Testis (tissue), 3 donors: ENCODE measurements around the gene CD4. TPM values are rescaled to one million over a fixed set of nuclear protein-coding genes. Genes with fewer than 3 reads are reported as not detected.
A peak's percentile ranks its signal among the peaks of the same experiment; 100 is the strongest.

Experiments used
- DNase-seq: peaks from one replicate; pipeline ENCODE4 v3.0.0-alpha.2; 2019
- H3K27ac ChIP-seq, 2 donors: fragments of 200-600 bp; sonication (generic); one replicate each; pipeline ENCODE4 v1.5.1; 2019
- H3K27me3 ChIP-seq: fragments of 200-600 bp; sonication (generic); one replicate; pipeline ENCODE4 v1.5.1; 2019
- H3K36me3 ChIP-seq: fragments of 200-600 bp; sonication (generic); one replicate; pipeline ENCODE4 v1.5.1; 2017; ENCODE audit warnings: low read depth; ENCODE audit errors: missing control alignments
- H3K4me1 ChIP-seq: fragments of 200-600 bp; sonication (generic); one replicate; pipeline ENCODE4 v1.5.1; 2019
- H3K4me3 ChIP-seq, 2 donors: fragments of 200-600 bp; sonication (generic); one replicate each; pipeline ENCODE4 v1.5.1; 2017 to 2019
- H3K9me3 ChIP-seq: fragments of 200-600 bp; sonication (generic); one replicate; pipeline ENCODE4 v1.5.1; 2017
- POLR2A ChIP-seq: fragments of 450-650 bp; IDR thresholded peaks from one replicate; pipeline ENCODE4 v1.6.1; 2017; ENCODE audit warnings: antibody characterized with exemption, mild to moderate bottlenecking, moderate library complexity
- WGBS, 2 donors: methylation state at CpG; one replicate each; pipeline ENCODE4 v1.1.5; 2018; 5-methylcytosine and 5-hydroxymethylcytosine counted together
- intact Hi-C: fragments of 100-400 bp; cut with DNase I; formaldehyde crosslinking; loops from one replicate; pipeline ENCODE4 v1.15.1; 2023; ENCODE audit warnings: low total_unique reads
- polyA plus RNA-seq: library from polyadenylated mRNA; stranded (reverse); fragments of 350-450 nt; fragmentation: Illumina TruSeq; extraction: RNeasy Lipid Tissue Mini Kit (QIAGEN cat#74804); gene quantifications from one replicate; pipeline ENCODE4 v1.2.3, GENCODE V29; 2014; ENCODE audit warnings: low read depth, low replicate concordance; ENCODE audit not compliant: insufficient read depth
- total RNA-seq, 2 donors: library from RNA; depleted of rRNA; stranded (reverse); fragments of >200 nt; gene quantifications; one replicate each; pipeline ENCODE4 v1.2.3, GENCODE V29; 2016
- TF ChIP-seq, protein P1 (sequence below), 3 experiments: fragments of 450-650 bp in 2 of 3; fragments of 200-600 bp in 1 of 3; sonication (generic) in 1 of 3; IDR thresholded peaks; one replicate each; pipeline ENCODE4 v1.5.1; 2016 to 2019; ENCODE audit warnings: antibody characterized with exemption in 3 of 3, mild to moderate bottlenecking in 2 of 3, moderate library complexity in 1 of 3

Gene CD4
- total and polyA plus RNA-seq, 3 donors from 2014 or later, result 2.0 to 22.2 (median 4.5) TPM

- Histone ChIP-seq H3K27ac (peak overlapping the region; percentile 67 to 96), H3K9me3 (no peaks in the 10 kb centered on the region), H3K4me1 (peaks cover 49% of the 10 kb centered on the region), H3K27me3 (no peaks in the 10 kb centered on the region), H3K4me3 (peak overlapping the region in 1 of 2 donors; percentile 72), H3K36me3 (no peaks in the 10 kb centered on the region)
- no peak for DNase-seq
- WGBS, 2 donors, result 22 to 32% methylated on average over 4 to 6 of the region's 6 CpGs
- TF ChIP-seq POLR2A, result no peak
- TF ChIP-seq, protein P1, sequence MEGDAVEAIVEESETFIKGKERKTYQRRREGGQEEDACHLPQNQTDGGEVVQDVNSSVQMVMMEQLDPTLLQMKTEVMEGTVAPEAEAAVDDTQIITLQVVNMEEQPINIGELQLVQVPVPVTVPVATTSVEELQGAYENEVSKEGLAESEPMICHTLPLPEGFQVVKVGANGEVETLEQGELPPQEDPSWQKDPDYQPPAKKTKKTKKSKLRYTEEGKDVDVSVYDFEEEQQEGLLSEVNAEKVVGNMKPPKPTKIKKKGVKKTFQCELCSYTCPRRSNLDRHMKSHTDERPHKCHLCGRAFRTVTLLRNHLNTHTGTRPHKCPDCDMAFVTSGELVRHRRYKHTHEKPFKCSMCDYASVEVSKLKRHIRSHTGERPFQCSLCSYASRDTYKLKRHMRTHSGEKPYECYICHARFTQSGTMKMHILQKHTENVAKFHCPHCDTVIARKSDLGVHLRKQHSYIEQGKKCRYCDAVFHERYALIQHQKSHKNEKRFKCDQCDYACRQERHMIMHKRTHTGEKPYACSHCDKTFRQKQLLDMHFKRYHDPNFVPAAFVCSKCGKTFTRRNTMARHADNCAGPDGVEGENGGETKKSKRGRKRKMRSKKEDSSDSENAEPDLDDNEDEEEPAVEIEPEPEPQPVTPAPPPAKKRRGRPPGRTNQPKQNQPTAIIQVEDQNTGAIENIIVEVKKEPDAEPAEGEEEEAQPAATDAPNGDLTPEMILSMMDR (IDR thresholded peaks at IDR 0.05), result no peak
- intact Hi-C loops, result no loop called here
These were observed 20.9 kb upstream of the CD4 start for GRCh38 chr12:6768437-6768914.

DNA sequence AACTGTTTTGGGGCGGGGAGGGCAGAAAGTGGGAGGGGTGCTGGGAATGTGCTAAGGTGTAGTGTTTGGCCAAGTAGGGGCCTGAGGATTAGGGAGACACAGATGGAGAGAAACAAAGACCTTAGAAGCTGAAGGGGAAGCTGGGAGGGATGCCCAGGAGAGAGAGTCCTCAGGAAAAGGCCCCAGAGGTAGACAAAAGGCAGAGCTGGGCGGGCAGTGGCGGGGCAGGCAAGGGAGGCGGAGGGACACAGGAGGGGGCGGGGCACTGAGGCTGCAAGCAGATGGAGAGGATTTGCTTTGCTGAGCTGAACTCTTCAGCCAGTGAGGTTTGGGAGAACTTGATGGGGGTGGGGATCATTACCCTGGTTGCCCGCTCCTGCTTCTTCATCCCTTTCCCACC is 20.3 kb upstream of the CD4 start:
- H3K9me3 ChIP-seq, result no peaks in the 10 kb centered on the region
- WGBS, 2 donors, result 17 to 48% methylated on average over 6 of the region's 6 CpGs
- peaks cover 45% of the 10 kb centered on the region for H3K4me1 ChIP-seq
- TF ChIP-seq, protein P1 (IDR thresholded peaks at IDR 0.05), result no peak
- TF ChIP-seq POLR2A, result no peak
- no peaks in the 10 kb centered on the region for H3K36me3 ChIP-seq
- H3K27ac ChIP-seq, result peak overlapping the region; percentile 67 to 96
- no peaks in the 10 kb centered on the region for H3K27me3 ChIP-seq
- peak; percentile 82 for DNase-seq
- intact Hi-C loops, result no loop called here
- no peak overlapping the region for H3K4me3 ChIP-seq

GRCh38 chr12:6769666-6770065 is 19.7 kb upstream of the CD4 start:
- no peaks in the 10 kb centered on the region for H3K36me3 ChIP-seq
- H3K27me3 ChIP-seq, result no peaks in the 10 kb centered on the region
- no peaks in the 10 kb centered on the region for H3K9me3 ChIP-seq
- TF ChIP-seq, protein P1 (IDR thresholded peaks at IDR 0.05), result no peak
- TF ChIP-seq POLR2A, result no peak
- peak overlapping the region in 1 of 2 donors; percentile 66 for H3K27ac ChIP-seq
- no peak for DNase-seq
- intact Hi-C loops, result loop anchor here (10.0 kb wide), 1 partner anchor 55 kb away; the partner anchor contains the start of genes GPR162 and P3H3
- H3K4me3 ChIP-seq, result no peak overlapping the region
- peaks cover 45% of the 10 kb centered on the region for H3K4me1 ChIP-seq
- 52 to 58% methylated on average over 4 of the region's 4 CpGs for WGBS, 2 donors

DNA sequence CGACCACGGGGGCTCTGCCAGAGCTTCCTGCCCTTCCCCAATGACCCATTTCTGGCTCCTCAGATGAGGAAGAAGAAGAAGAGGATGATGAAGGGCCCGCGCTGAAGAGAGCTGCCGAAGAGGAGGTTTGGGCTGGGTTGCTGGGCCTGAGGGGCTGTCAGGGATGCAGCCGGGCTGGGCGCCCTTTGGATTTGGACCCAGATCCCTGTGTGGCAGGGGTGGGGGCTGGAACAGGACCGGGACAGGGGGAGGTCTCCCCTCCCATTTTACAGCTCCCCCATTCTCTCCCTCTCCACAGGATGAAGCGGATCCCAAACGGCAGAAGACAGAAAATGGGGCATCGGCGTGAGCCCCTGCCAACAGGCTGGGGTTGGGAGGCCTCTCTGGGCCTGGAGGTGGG is 19.2 kb upstream of the CD4 start:
- peak overlapping the region; percentile 16 to 66 for H3K27ac ChIP-seq
- intact Hi-C loops, result loop anchor here (10.0 kb wide), 1 partner anchor 55 kb away; the partner anchor contains the start of genes GPR162 and P3H3
- no peaks in the 10 kb centered on the region for H3K9me3 ChIP-seq
- WGBS, 2 donors, result 60 to 75% methylated on average over 12 of the region's 12 CpGs
- no peak overlapping the region for H3K4me3 ChIP-seq
- H3K4me1 ChIP-seq, result peaks cover 41% of the 10 kb centered on the region
- no peaks in the 10 kb centered on the region for H3K36me3 ChIP-seq
- DNase-seq, result no peak
- TF ChIP-seq POLR2A, result no peak
- TF ChIP-seq, protein P1 (IDR thresholded peaks at IDR 0.05), result no peak
- H3K27me3 ChIP-seq, result no peaks in the 10 kb centered on the region

- Histone ChIP-seq H3K27ac (peak overlapping the region; percentile 16 to 66), H3K4me1 (peaks cover 36% of the 10 kb centered on the region), H3K36me3 (no peaks in the 10 kb centered on the region), H3K9me3 (no peaks in the 10 kb centered on the region), H3K27me3 (no peaks in the 10 kb centered on the region), H3K4me3 (no peak overlapping the region)
- DNase-seq, result no peak
- intact Hi-C loops, result loop anchor here (10.0 kb wide), 1 partner anchor 54 kb away; the partner anchor contains the start of genes GPR162 and P3H3
- WGBS, 2 donors, result 62 to 68% methylated on average over 10 of the region's 10 CpGs
- TF ChIP-seq, protein P1 (IDR thresholded peaks at IDR 0.05), result no peak
- no peak for TF ChIP-seq POLR2A
These were observed 18.7 kb upstream of the CD4 start for GRCh38 chr12:6770600-6770999.
